Bronchial epithelial cell (primary cell): Measurements from ENCODE around the gene DUOX2. TPM values are rescaled to one million over a fixed set of nuclear protein-coding genes. Genes with fewer than 3 reads are reported as not detected.

Experiments
- total RNA-seq: library from RNA; depleted of rRNA; stranded (reverse); fragments of >200 nt; gene quantifications from 2 replicates; pipeline ENCODE4 v1.2.1, GENCODE V29; 2014

DUOX2 gene
- total RNA-seq, 1 donor from 2014 or later = 1.1 TPM

Other genes with a start within 250 kb of the DUOX2 start
- gene TERB2, start 157.5 kb downstream of the DUOX2 start, total RNA-seq = not detected in 2 replicates
- 11.3 and 23.2 TPM in 2 replicates for gene SORD, start 91.0 kb downstream of the DUOX2 start, total RNA-seq
- gene DUOXA2, start 154 bp upstream of the DUOX2 start, total RNA-seq = 0.13 TPM in 1 of 2 replicates, not detected in the other
- gene DUOXA1, start 15.7 kb upstream of the DUOX2 start, total RNA-seq = 27.1 and 54.5 TPM in 2 replicates
- gene DUOX1, start 15.8 kb upstream of the DUOX2 start, total RNA-seq = 13.2 and 37.0 TPM in 2 replicates
- 0.77 and 0.79 TPM in 2 replicates for gene SHF, start 73.8 kb upstream of the DUOX2 start, total RNA-seq
- not detected in 2 replicates for gene SLC28A2, start 138.1 kb upstream of the DUOX2 start, total RNA-seq